Sigmoid colon (tissue), 4 donors: ENCODE results near the gene AZIN2.

ENCODE experiments used
- CTCF ChIP-seq, 4 experiments: fragments of 450-650 bp in 3 of 4; fragments of 200-600 bp in 1 of 4; IDR thresholded peaks; one replicate each; pipeline ENCODE4 v1.5.1; 2016 to 2019; ENCODE audit warnings: antibody characterized with exemption in 4 of 4, mild to moderate bottlenecking in 3 of 4, moderate library complexity in 2 of 4
- EP300 ChIP-seq, 4 donors: sonication (generic); formaldehyde crosslinking; IDR thresholded peaks; one replicate each; pipeline ENCODE4 v1.6.1; 2017; ENCODE audit warnings: antibody characterized with exemption in 4 of 4
- POLR2AphosphoS5 ChIP-seq, 4 donors: sonication (generic); formaldehyde crosslinking; IDR thresholded peaks; one replicate each; pipeline ENCODE4 v1.6.1; 2017; ENCODE audit warnings: antibody characterized with exemption in 4 of 4

DNA sequence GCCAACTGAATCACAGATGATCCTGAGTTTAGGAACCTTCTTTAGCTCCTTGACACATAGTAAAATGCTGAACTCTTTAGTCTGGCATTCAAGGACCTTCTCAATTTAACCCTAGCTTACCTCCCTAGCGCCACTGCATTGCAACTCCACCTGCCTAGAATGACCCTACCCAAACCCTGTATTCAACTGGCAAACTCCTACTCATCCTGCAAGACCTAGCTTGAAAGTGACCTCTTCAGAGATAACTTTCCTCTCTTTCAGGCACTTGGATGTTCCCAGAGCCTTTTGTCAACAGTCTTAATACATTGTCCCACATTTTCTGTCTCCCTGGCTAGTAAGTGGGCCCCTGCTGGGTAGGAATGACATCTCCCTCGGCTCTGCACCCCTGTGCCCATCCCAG, 81.2 kb downstream of the AZIN2 start:
- TF ChIP-seq CTCF (IDR thresholded peaks at IDR 0.05), result no peak
- no peak for TF ChIP-seq POLR2AphosphoS5 (IDR thresholded peaks at IDR 0.05)
- no peak for TF ChIP-seq EP300 (IDR thresholded peaks at IDR 0.05)
